B cell (primary cell): Measurements from ENCODE around the gene CUEDC2. TPM values are rescaled to one million over a fixed set of nuclear protein-coding genes. Genes with fewer than 3 reads are reported as not detected.

ENCODE experiments used
- ATAC-seq: fragments of 200-7000 bp; cut with Tn5 transposase; one replicate; pipeline ENCODE4 v1.10.0; 2021; ENCODE audit warnings: low read depth, mild to moderate bottlenecking, moderate number of reproducible peaks, moderate library complexity
- CTCF ChIA-PET: fragments of 350-600 bp; sonication (Branson Sonifier 250); formaldehyde crosslinking; loops from one replicate; lab custom pipeline; 2021; ENCODE audit warnings: antibody characterized with exemption, inconsistent platforms; lab: Charles Lee
- POLR2A ChIA-PET: fragments of 350-600 bp; sonication (Branson Sonifier 250); formaldehyde crosslinking; loops from one replicate; lab custom pipeline; 2021; ENCODE audit warnings: antibody characterized with exemption; lab: Charles Lee
- DNase-seq: peaks from one replicate; pipeline ENCODE4 v3.0.0; 2013
- H2AFZ ChIP-seq: 2 replicates; pipeline ENCODE4 v1.6.1; 2012; ENCODE audit warnings: mild to moderate bottlenecking, low read depth, low read length; ENCODE audit not compliant: insufficient read depth, poor library complexity, severe bottlenecking
- H3K27ac ChIP-seq, 2 donors: 1 replicate in 1 of 2; 2 replicates in 1 of 2; pipeline ENCODE4 v1.5.1; 2012 to 2013; ENCODE audit warnings: low read length in 2 of 2, mild to moderate bottlenecking in 2 of 2, moderate library complexity in 1 of 2
- H3K27me3 ChIP-seq, 4 experiments: fragments of 200-600 bp in 1 of 4; sonication (generic) in 1 of 4; replicated peaks in 1 of 4; 1 replicate in 2 of 4; 2 replicates in 2 of 4; pipeline versions ENCODE4 v1.6.1 to v1.7.0; 2013 to 2016; ENCODE audit warnings: low read length in 3 of 4, mild to moderate bottlenecking in 2 of 4, mixed read lengths in 1 of 4, moderate library complexity in 1 of 4; ENCODE audit not compliant: insufficient read depth in 4 of 4, control insufficient read depth in 3 of 4; ENCODE audit errors: control extremely low read depth in 1 of 4
- H3K36me3 ChIP-seq, 2 experiments: replicated peaks in 1 of 2; 1 replicate in 1 of 2; 2 replicates in 1 of 2; pipeline versions ENCODE4 v1.6.1 to v1.7.1; 2013; ENCODE audit warnings: low read length in 1 of 2; ENCODE audit not compliant: insufficient read depth in 2 of 2, control insufficient read depth in 1 of 2; ENCODE audit errors: control extremely low read depth in 1 of 2, extremely low read depth in 1 of 2
- H3K4me1 ChIP-seq, 2 donors: fragments of 200-600 bp in 1 of 2; sonication (generic) in 1 of 2; 1 replicate in 1 of 2; 2 replicates in 1 of 2; pipeline versions ENCODE4 v1.5.1 to v1.6.1; 2013 to 2017; ENCODE audit warnings: low read length in 2 of 2; ENCODE audit not compliant: control insufficient read depth in 2 of 2, insufficient read depth in 2 of 2
- H3K4me2 ChIP-seq: replicated peaks from 2 replicates; pipeline ENCODE3; 2012; ENCODE audit warnings: mild to moderate bottlenecking, low read depth, low read length; ENCODE audit not compliant: poor library complexity, severe bottlenecking
- H3K4me3 ChIP-seq, 5 experiments: fragments of 200-600 bp in 1 of 5; sonication (generic) in 1 of 5; 1 replicate in 3 of 5; 2 replicates in 2 of 5; pipeline versions ENCODE4 v1.5.1 to v1.7.0; 2011 to 2016; ENCODE audit warnings: low read length in 4 of 5, mild to moderate bottlenecking in 4 of 5, low read depth in 2 of 5, control low read depth in 1 of 5, moderate library complexity in 1 of 5; ENCODE audit not compliant: insufficient read depth in 1 of 5; ENCODE audit errors: control extremely low read depth in 1 of 5, extremely low read depth in 1 of 5
- H3K79me2 ChIP-seq: fragments of 200-600 bp; sonication (generic); one replicate; pipeline ENCODE4 v1.6.0; 2016; ENCODE audit warnings: low read length; ENCODE audit not compliant: control insufficient read depth, insufficient read depth
- H3K9ac ChIP-seq: fragments of 200-600 bp; sonication (generic); 2 replicates; pipeline ENCODE4 v1.6.1; 2017; ENCODE audit warnings: mild to moderate bottlenecking, low read length, moderate library complexity
- H3K9me3 ChIP-seq, 3 donors: one replicate each; pipeline versions ENCODE4 v1.6.1 to v1.7.1; 2013; ENCODE audit warnings: low read length in 2 of 3; ENCODE audit not compliant: control insufficient read depth in 2 of 3, insufficient read depth in 1 of 3; ENCODE audit errors: control extremely low read depth in 1 of 3
- H4K20me1 ChIP-seq: 2 replicates; pipeline ENCODE4 v1.6.0; 2012; ENCODE audit warnings: mild to moderate bottlenecking, low read length; ENCODE audit not compliant: insufficient read depth, control insufficient read depth, poor library complexity, severe bottlenecking
- H3K27ac Mint-ChIP-seq: one replicate; pipeline ENCODE4 v1.8.0; 2021; ENCODE audit warnings: mixed read lengths
- H3K27me3 Mint-ChIP-seq: one replicate; pipeline ENCODE4 v1.8.0; 2021; ENCODE audit warnings: mixed read lengths
- H3K4me1 Mint-ChIP-seq: one replicate; pipeline ENCODE4 v1.8.0; 2021; ENCODE audit warnings: mixed read lengths
- H3K4me3 Mint-ChIP-seq: one replicate; pipeline ENCODE4 v1.8.0; 2021; ENCODE audit warnings: mixed read lengths
- H3K9me3 Mint-ChIP-seq: one replicate; pipeline ENCODE4 v1.8.0; 2022; ENCODE audit warnings: mixed read lengths; ENCODE audit not compliant: insufficient read depth
- EZH2 ChIP-seq: IDR thresholded peaks from 2 replicates; pipeline ENCODE4 v1.6.1; 2012; ENCODE audit warnings: borderline replicate concordance, low read depth, mild to moderate bottlenecking, moderate library complexity, low read length; ENCODE audit not compliant: insufficient read depth, poor library complexity, severe bottlenecking
- WGBS: methylation state at CpG from one replicate; pipeline ENCODE4 v1.1.5; 2013; ENCODE audit warnings: missing lambda C conversion rate; ENCODE audit not compliant: insufficient coverage; 5-methylcytosine and 5-hydroxymethylcytosine counted together
- intact Hi-C: fragments of 100-400 bp; cut with micrococcal nuclease; formaldehyde crosslinking; loops from one replicate; pipeline ENCODE4 v1.10.0; 2022
- polyA plus RNA-seq: library from polyadenylated mRNA; depleted of rRNA; stranded (reverse); fragments of >200 nt; gene quantifications from 2 replicates; pipeline ENCODE4 v1.2.3, GENCODE V29; 2012
- total RNA-seq, 2 donors: library from RNA; stranded (reverse); fragments of 120-200 nt in 1 of 2; gene quantifications; 1 replicate in 1 of 2; 2 replicates in 1 of 2; pipeline versions ENCODE4 v1.2.3 to v1.2.4, GENCODE V29; 2013 to 2022
- TF ChIP-seq, protein P1 (sequence below): fragments of 200-600 bp; IDR thresholded peaks from one replicate; pipeline ENCODE4 v1.8.0; 2022; ENCODE audit warnings: antibody characterized with exemption, mild to moderate bottlenecking

CUEDC2 gene
- total and polyA plus RNA-seq, 2 donors (not counting 1 experiment from before 2014, with no cell fraction given): 35.6 to 49.4 TPM

DNA sequence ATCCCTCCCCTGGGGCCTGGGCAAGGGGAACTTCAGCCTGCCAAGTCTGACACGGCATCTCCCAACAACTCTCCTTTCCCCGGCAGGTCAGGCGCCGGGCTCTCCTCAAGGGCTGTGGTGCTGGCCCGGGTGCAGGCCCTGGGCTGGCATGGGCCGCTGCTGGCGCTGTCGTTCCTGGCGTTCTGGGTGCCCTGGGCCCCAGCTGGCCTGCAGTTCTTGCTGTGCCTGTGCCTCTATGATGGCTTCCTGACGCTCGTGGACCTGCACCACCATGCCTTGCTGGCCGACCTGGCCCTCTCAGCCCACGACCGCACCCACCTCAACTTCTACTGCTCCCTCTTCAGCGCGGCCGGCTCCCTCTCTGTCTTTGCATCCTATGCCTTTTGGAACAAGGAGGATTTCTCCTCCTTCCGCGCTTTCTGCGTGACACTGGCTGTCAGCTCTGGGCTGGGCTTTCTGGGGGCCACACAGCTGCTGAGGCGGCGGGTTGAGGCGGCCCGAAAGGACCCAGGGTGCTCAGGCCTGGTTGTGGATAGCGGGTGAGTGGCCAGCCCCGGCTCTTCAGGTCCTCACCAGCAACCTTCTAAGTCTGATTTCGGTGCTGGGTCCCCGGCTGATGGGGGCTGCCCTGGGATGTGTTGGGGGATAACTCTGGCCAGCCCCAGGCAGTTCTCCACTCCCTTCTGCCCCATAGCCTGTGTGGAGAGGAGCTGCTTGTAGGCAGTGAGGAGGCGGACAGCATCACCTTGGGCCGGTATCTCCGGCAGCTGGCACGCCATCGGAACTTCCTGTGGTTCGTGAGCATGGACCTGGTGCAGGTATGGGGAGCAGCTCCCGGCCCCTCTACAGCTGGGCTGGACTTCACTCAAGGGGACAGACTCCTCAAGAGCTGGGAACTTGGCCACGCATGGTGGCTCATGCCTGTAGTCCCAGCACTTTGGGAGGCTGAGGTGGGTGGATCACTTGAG lies 38.5 kb upstream of the CUEDC2 start:
- H3K27me3 ChIP-seq: no peaks in the 10 kb centered on the region
- no peak overlapping the region for H3K9ac ChIP-seq
- Mint-ChIP-seq H3K27me3 (no peaks in the 10 kb centered on the region), H3K27ac (no peak overlapping the region), H3K4me1 (no peaks in the 10 kb centered on the region), H3K9me3 (no peaks in the 10 kb centered on the region), H3K4me3 (no peak overlapping the region)
- H4K20me1 ChIP-seq: no peaks in the 10 kb centered on the region
- ATAC-seq: no peak
- H3K27ac ChIP-seq: no peak overlapping the region
- no peaks in the 10 kb centered on the region for H3K79me2 ChIP-seq
- DNase-seq: no peak
- intact Hi-C loops: no loop called here
- no peak overlapping the region for H3K4me3 ChIP-seq
- H2AFZ ChIP-seq: no peak overlapping the region
- H3K4me1 ChIP-seq: no peaks in the 10 kb centered on the region
- CTCF ChIA-PET: interaction anchor here (1.0 to 1.5 kb wide), 2 partner anchors 9 to 370 kb away, joined by 3 to 4 read pairs; no protein-coding TSS in a partner anchor
- TF ChIP-seq, protein P1, sequence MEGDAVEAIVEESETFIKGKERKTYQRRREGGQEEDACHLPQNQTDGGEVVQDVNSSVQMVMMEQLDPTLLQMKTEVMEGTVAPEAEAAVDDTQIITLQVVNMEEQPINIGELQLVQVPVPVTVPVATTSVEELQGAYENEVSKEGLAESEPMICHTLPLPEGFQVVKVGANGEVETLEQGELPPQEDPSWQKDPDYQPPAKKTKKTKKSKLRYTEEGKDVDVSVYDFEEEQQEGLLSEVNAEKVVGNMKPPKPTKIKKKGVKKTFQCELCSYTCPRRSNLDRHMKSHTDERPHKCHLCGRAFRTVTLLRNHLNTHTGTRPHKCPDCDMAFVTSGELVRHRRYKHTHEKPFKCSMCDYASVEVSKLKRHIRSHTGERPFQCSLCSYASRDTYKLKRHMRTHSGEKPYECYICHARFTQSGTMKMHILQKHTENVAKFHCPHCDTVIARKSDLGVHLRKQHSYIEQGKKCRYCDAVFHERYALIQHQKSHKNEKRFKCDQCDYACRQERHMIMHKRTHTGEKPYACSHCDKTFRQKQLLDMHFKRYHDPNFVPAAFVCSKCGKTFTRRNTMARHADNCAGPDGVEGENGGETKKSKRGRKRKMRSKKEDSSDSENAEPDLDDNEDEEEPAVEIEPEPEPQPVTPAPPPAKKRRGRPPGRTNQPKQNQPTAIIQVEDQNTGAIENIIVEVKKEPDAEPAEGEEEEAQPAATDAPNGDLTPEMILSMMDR: no peak
- TF ChIP-seq EZH2: no peak
- H3K36me3 ChIP-seq: no peaks in the 10 kb centered on the region
- POLR2A ChIA-PET: no interaction called here
- no peak overlapping the region for H3K4me2 ChIP-seq
- no peaks in the 10 kb centered on the region for H3K9me3 ChIP-seq
- WGBS: 98% methylated on average over 34 of the region's 36 CpGs

DNA sequence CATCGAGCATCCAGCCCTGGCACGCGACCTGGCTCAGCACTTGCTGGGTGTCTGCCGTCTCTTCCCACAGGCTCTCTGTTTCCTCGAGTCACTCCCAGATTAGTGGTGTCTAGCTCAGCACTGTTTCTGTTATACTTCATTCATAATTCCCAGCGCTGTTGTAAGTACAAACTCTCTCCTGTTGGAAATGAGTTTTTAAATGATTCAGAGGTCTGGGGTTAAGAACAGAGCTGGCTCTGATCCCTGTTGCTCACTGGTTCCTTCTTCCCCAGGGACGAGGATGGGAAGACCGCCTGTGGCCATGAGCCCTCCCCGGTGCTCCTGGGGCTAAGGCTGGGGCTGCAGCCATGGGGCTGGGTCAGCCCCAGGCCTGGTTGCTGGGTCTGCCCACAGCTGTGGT lies 36.3 kb upstream of the CUEDC2 start:
- no peak overlapping the region for H3K4me3 ChIP-seq
- no peak overlapping the region for H3K9ac ChIP-seq
- H2AFZ ChIP-seq: no peak overlapping the region
- no peaks in the 10 kb centered on the region for H3K4me1 Mint-ChIP-seq
- no peaks in the 10 kb centered on the region for H3K79me2 ChIP-seq
- 100% methylated on average over 4 of the region's 9 CpGs for whole genome bisulfite sequencing
- TF ChIP-seq, protein P1: no peak
- TF ChIP-seq EZH2: no peak
- POLR2A ChIA-PET: no interaction called here
- H3K9me3 ChIP-seq: no peaks in the 10 kb centered on the region
- no peak overlapping the region for H3K27ac Mint-ChIP-seq
- H4K20me1 ChIP-seq: no peaks in the 10 kb centered on the region
- no peak overlapping the region for H3K27ac ChIP-seq
- no peaks in the 10 kb centered on the region for H3K27me3 ChIP-seq
- H3K36me3 ChIP-seq: no peaks in the 10 kb centered on the region
- intact Hi-C loops: no loop called here
- no peaks in the 10 kb centered on the region for H3K27me3 Mint-ChIP-seq
- H3K4me2 ChIP-seq: no peak overlapping the region
- DNase-seq (no peak), ATAC-seq (no peak)
- H3K4me3 Mint-ChIP-seq: no peak overlapping the region
- CTCF ChIA-PET: interaction anchor here (5.5 kb wide), 1 partner anchor 10 kb away, joined by 22 read pairs; no protein-coding TSS in a partner anchor
- H3K9me3 Mint-ChIP-seq: no peaks in the 10 kb centered on the region
- no peaks in the 10 kb centered on the region for H3K4me1 ChIP-seq
